Measurements from ENCODE around the gene MGME1. TPM values are rescaled to one million over a fixed set of nuclear protein-coding genes. Genes with fewer than 3 reads are reported as not detected.

MGME1 gene
- total and polyA plus RNA-seq, 9 of the 15 experiments (the other 6 are each of a cell fraction or from before 2014, with no cell fraction given): 13.4 to 45.1 (median 30.6) TPM

GRCh38 chr20:17941087-17941825, 27.6 kb upstream of the MGME1 start:
- ATAC-seq (peak; percentile 5), FAIRE-seq (no peak), DNase-seq (ENCODE audit: extremely low read depth in 1 of 4, low spot score in 3 of 4) (no peak)
- CTCF ChIA-PET (ENCODE audit: low intra/inter-chr PET ratio): no interaction called here
- intact Hi-C loops (cut with micrococcal nuclease): no loop called here
- Histone ChIP-seq H3K4me1 (replicated peaks in 1 of 2; ENCODE audit: control insufficient read depth in 2 of 2, insufficient read depth in 2 of 2, low read length in 2 of 2) (peaks cover 0 to 14% of the 10 kb centered on the region in 2 experiments; a peak in 3 of 5 replicates), H3K4me3 (no peak overlapping the region), H4K20me1 (replicated peaks; ENCODE audit: control insufficient read depth, insufficient read depth, low read length) (peaks cover 9% of the 10 kb centered on the region; the same call in 1 of the 2 replicates), H3K9ac (ENCODE audit: insufficient read depth in 1 of 2, low read depth in 2 of 2, low read length in 2 of 2) (no peak overlapping the region), H3K79me2 (ENCODE audit: control insufficient read depth, insufficient read depth, low read length) (no peaks in the 10 kb centered on the region; the same call in 1 of the 3 replicates), H3K9me3 (replicated peaks; ENCODE audit: control insufficient read depth, insufficient read depth, low read depth, low read length) (no peaks in the 10 kb centered on the region), H2AFZ (ENCODE audit: low read depth, low read length) (no peak overlapping the region), H3K27me3 (ENCODE audit: control insufficient read depth in 2 of 2, insufficient read depth in 2 of 2, low read length in 2 of 2) (no peaks in the 10 kb centered on the region), H3K36me3 (ENCODE audit: control insufficient read depth, insufficient read depth, low read length) (peaks cover 55% of the 10 kb centered on the region; the same call in 2 of the 3 replicates), H3K9me1 (ENCODE audit: control insufficient read depth, insufficient read depth, low read length) (no peaks in the 10 kb centered on the region), H3K4me2 (ENCODE audit: insufficient read depth, low read length) (no peak overlapping the region), H3K27ac (ENCODE audit: extremely low read depth, low read depth, low read length) (no peak overlapping the region)
- TF ChIP-seq SOX6 (IDR thresholded peaks at IDR 0.05): no peak
- TF ChIP-seq ILK (tag; IDR thresholded peaks at IDR 0.05; ENCODE audit: borderline replicate concordance, low read depth): no peak
- TF ChIP-seq SUPT5H (IDR thresholded peaks at IDR 0.05): peak; percentile 37; the same call in 1 of the 2 replicates
- 0 out of 2 replicates have a peak, but pooled peaks have one; percentile 53 for TF ChIP-seq POLR2A (conservative IDR thresholded peaks at IDR 0.05)
- peak; percentile 63; the same call in 1 of the 2 replicates for TF ChIP-seq POLR2AphosphoS5 (IDR thresholded peaks at IDR 0.05; ENCODE audit: control insufficient read depth, insufficient read depth, low read depth, low read length)
- TF ChIP-seq CBX1 (IDR thresholded peaks at IDR 0.05; ENCODE audit: low read depth): 0 out of 2 replicates have a peak, but pooled peaks have one; percentile 1
- TF ChIP-seq MYNN (IDR thresholded peaks at IDR 0.05): 0 out of 2 replicates have a peak, but pooled peaks have one; percentile 36
- no peak for TF ChIP-seq MYNN (CRISPR knock-in tag; IDR thresholded peaks at IDR 0.05)
- WGBS (ENCODE audit: insufficient coverage, low coverage, missing lambda C conversion rate): 81% methylated on average over 9 of the region's 10 CpGs
- in situ Hi-C loops (cut with MboI): no loop called here
- no TSS peak for BruUV-seq (replicated peaks)
- POLR2A ChIA-PET: interaction anchor here (0.5 kb wide), 1 partner anchor 123 kb away, joined by 3 read pairs; no protein-coding TSS in a partner anchor
